ENCODE results near the gene PTPRU.

- no peak for TF ChIP-seq CTCF (IDR thresholded peaks at IDR 0.05)
- TF ChIP-seq POLR2AphosphoS5 (IDR thresholded peaks at IDR 0.05; ENCODE audit: low read depth, low read length): no peak
- TF ChIP-seq REST (IDR thresholded peaks at IDR 0.05; ENCODE audit: insufficient read depth in 1 of 2, low read depth in 2 of 2, low read length in 1 of 2): no peak
- TF ChIP-seq SIN3A (IDR thresholded peaks at IDR 0.05; ENCODE audit: borderline replicate concordance, insufficient read depth, low read depth, low read length): no peak
Measured at GRCh38 chr1:29201595-29202051, 34.7 kb upstream of the PTPRU start.
